CD8-positive, alpha-beta memory T cell (primary cell): ENCODE results near the gene LONP1. TPM values are rescaled to one million over a fixed set of nuclear protein-coding genes. Genes with fewer than 3 reads are reported as not detected.

ENCODE experiments used
- CTCF ChIA-PET: fragments of 350-600 bp; sonication (Branson Sonifier 250); formaldehyde crosslinking; loops from one replicate; lab custom pipeline; 2021; ENCODE audit warnings: antibody characterized with exemption; lab: Charles Lee
- POLR2A ChIA-PET: fragments of 350-600 bp; sonication (Branson Sonifier 250); formaldehyde crosslinking; loops from one replicate; lab custom pipeline; 2021; ENCODE audit warnings: antibody characterized with exemption; lab: Charles Lee
- DNase-seq, 5 donors: peaks; one replicate each; pipeline versions ENCODE4 v3.0.0 to v3.0.0-alpha.2; 2020 to 2022; ENCODE audit warnings: mixed read lengths in 1 of 5
- H3K27ac ChIP-seq: one replicate; pipeline ENCODE4 v1.7.0; 2013; ENCODE audit warnings: low read depth, mild to moderate bottlenecking, low read length, moderate library complexity
- H3K27me3 ChIP-seq: 2 replicates; pipeline ENCODE4 v1.7.0; 2013; ENCODE audit warnings: low read length, mild to moderate bottlenecking; ENCODE audit not compliant: insufficient read depth, poor library complexity, severe bottlenecking
- H3K36me3 ChIP-seq: 2 replicates; pipeline ENCODE4 v1.7.0; 2013; ENCODE audit warnings: mild to moderate bottlenecking, low read length, moderate library complexity; ENCODE audit not compliant: insufficient read depth
- H3K4me1 ChIP-seq: 2 replicates; pipeline ENCODE4 v1.7.0; 2013; ENCODE audit warnings: mild to moderate bottlenecking, low read length, moderate library complexity; ENCODE audit not compliant: insufficient read depth
- H3K4me3 ChIP-seq: 2 replicates; pipeline ENCODE4 v1.7.0; 2013; ENCODE audit warnings: mild to moderate bottlenecking, low read length
- H3K9me3 ChIP-seq: 2 replicates; pipeline ENCODE4 v1.7.0; 2013; ENCODE audit warnings: mild to moderate bottlenecking, low read length
- H3K27ac Mint-ChIP-seq, 8 donors: one replicate each; pipeline ENCODE4 v1.8.0; 2020 to 2021; ENCODE audit warnings: mixed read lengths in 8 of 8, mild to moderate bottlenecking in 6 of 8, inconsistent platforms in 3 of 8, moderate library complexity in 3 of 8
- H3K27me3 Mint-ChIP-seq, 2 donors: one replicate each; pipeline ENCODE4 v1.8.0; 2020 to 2021; ENCODE audit warnings: mixed read lengths in 2 of 2, mild to moderate bottlenecking in 1 of 2, moderate library complexity in 1 of 2
- H3K36me3 Mint-ChIP-seq, 3 donors: one replicate each; pipeline ENCODE4 v1.8.0; 2020 to 2021; ENCODE audit warnings: mixed read lengths in 3 of 3, inconsistent platforms in 1 of 3, mild to moderate bottlenecking in 1 of 3
- H3K4me1 Mint-ChIP-seq, 3 donors: one replicate each; pipeline ENCODE4 v1.8.0; 2020 to 2021; ENCODE audit warnings: mixed read lengths in 3 of 3, inconsistent platforms in 1 of 3, mild to moderate bottlenecking in 1 of 3
- H3K4me3 Mint-ChIP-seq, 7 donors: one replicate each; pipeline ENCODE4 v1.8.0; 2020 to 2021; ENCODE audit warnings: mixed read lengths in 7 of 7, mild to moderate bottlenecking in 6 of 7, moderate library complexity in 4 of 7, inconsistent platforms in 2 of 7
- H3K9me3 Mint-ChIP-seq, 5 donors: one replicate each; pipeline ENCODE4 v1.8.0; 2020 to 2022; ENCODE audit warnings: mixed read lengths in 5 of 5, mild to moderate bottlenecking in 3 of 5, moderate library complexity in 2 of 5, inconsistent platforms in 1 of 5
- polyA plus RNA-seq: library from polyadenylated mRNA; unstranded; fragments of 300-500 nt; fragmentation: Illumina TruSeq; gene quantifications from one replicate; pipeline ENCODE4 v1.2.3, GENCODE V29; 2021
- total RNA-seq, 2 experiments: library from RNA; stranded (reverse); gene quantifications; one replicate each; pipeline ENCODE4 v1.2.3, GENCODE V29; 2021

Gene LONP1, protein sequence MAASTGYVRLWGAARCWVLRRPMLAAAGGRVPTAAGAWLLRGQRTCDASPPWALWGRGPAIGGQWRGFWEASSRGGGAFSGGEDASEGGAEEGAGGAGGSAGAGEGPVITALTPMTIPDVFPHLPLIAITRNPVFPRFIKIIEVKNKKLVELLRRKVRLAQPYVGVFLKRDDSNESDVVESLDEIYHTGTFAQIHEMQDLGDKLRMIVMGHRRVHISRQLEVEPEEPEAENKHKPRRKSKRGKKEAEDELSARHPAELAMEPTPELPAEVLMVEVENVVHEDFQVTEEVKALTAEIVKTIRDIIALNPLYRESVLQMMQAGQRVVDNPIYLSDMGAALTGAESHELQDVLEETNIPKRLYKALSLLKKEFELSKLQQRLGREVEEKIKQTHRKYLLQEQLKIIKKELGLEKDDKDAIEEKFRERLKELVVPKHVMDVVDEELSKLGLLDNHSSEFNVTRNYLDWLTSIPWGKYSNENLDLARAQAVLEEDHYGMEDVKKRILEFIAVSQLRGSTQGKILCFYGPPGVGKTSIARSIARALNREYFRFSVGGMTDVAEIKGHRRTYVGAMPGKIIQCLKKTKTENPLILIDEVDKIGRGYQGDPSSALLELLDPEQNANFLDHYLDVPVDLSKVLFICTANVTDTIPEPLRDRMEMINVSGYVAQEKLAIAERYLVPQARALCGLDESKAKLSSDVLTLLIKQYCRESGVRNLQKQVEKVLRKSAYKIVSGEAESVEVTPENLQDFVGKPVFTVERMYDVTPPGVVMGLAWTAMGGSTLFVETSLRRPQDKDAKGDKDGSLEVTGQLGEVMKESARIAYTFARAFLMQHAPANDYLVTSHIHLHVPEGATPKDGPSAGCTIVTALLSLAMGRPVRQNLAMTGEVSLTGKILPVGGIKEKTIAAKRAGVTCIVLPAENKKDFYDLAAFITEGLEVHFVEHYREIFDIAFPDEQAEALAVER
- 100 to 1,000 TPM; 179 to 204 TPM for total RNA-seq
- 36.0 TPM for polyA plus RNA-seq

DNA sequence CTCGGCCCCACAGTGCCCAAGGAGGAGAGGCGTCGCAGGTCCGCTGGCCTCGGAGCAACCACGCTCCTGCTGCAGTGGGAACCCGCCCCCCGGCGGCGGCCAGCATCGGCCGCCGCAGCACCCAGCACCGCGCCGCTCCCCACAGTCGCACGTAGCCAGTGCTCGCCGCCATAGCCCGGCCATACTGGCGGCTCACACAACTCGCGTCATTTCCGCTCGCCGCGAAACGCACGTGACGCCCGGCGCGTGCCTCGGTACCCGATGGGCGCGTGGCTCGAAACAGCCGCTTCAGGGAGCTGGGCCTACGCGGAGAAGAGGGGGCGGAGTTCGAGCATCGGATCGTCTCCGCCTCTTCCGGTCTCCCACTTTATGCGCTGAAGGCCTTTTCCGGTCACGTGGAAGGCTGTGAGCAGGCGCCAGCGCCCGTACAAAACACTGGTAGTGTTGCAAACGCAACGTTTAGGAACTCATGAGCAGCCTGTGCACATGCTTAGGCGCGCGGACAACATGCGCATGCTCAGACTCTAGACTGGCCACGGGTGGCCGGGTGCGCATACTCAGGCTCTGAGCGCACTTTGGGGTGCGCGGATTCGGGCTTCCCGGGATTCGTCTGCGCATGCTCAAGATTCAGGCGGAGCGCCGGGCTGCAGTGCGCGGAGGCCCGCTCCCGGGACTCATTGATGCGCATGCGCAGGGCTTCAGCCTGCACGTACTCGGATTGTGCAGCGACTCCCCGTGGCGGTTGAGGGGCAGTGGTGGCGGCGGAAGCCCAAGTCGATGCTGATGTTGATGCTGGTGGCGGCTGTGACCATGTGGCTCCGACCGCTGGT, at the start of gene LONP1, which contains the start of gene CATSPERD:
TSS of gene LONP1 (minus strand) at position 186 of the 830 bp plus-strand sequence. CDS start at position 172, 14 bp downstream.
TSS of gene CATSPERD (plus strand) at position 677 of the 830 bp plus-strand sequence. CDS start at position 778, 101 bp downstream.
- H3K36me3 ChIP-seq: peaks cover 3% of the 10 kb centered on the region
- H3K9me3 ChIP-seq: no peaks in the 10 kb centered on the region
- CTCF ChIA-PET: interaction anchor here (0.6 to 4.5 kb wide), 8 partner anchors 11 to 84 kb away, joined by 3 to 47 read pairs (median 4); partner anchors contain the start of genes DUS3L and RPL36
- H3K27me3 ChIP-seq: no peaks in the 10 kb centered on the region
- peak within 1 kb of the TSS; percentile 93 for H3K4me3 ChIP-seq
- Mint-ChIP-seq H3K4me1 (peaks cover 21 to 32% (median 28%) of the 10 kb centered on the region in 3 donors), H3K9me3 (no peaks in the 10 kb centered on the region), H3K36me3 (peaks cover 0 to 14% (median 0%) of the 10 kb centered on the region in 3 donors), H3K27me3 (peaks cover 0 to 5% of the 10 kb centered on the region in 2 donors), H3K27ac (peak within 1 kb of the TSS; percentile 93 to 98 (median 95)), H3K4me3 (peak within 1 kb of the TSS; percentile 89 to 96 (median 92))
- peaks cover 22% of the 10 kb centered on the region for H3K4me1 ChIP-seq
- peak within 1 kb of the TSS; percentile 91 for H3K27ac ChIP-seq
- DNase-seq: peak; percentile 96 to 99 (median 99)
- POLR2A ChIA-PET: interaction anchor here (0.5 to 2.0 kb wide), 5 partner anchors 27 to 395 kb away, joined by 3 to 28 read pairs (median 7); partner anchors contain the start of genes RPL36, SAFB, SAFB2 and VMAC

DNA sequence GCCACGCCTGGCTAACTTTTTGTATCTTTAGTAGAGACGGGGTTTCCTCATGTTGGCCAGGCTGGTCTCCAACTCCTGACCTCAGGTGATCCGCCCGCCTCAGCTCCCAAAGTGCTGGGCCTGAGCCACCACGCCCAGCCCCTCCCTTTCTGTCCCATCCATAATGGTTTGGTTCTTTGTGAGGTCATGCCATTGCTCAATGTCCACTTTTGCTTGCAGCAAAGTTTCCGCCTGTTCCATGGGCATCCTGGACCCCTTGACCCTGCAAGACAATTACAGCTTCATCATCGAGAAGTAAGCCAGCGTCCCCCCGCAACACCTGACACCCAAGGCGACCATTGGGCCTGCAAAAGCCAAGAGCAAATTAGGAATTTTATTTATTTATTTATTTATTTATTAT, 48.0 kb upstream of the LONP1 start:
- no peak for DNase-seq
- no peaks in the 10 kb centered on the region for H3K9me3 ChIP-seq
- no peak overlapping the region for H3K27ac ChIP-seq
- no peaks in the 10 kb centered on the region for H3K4me1 Mint-ChIP-seq
- no peak overlapping the region for H3K4me3 Mint-ChIP-seq
- POLR2A ChIA-PET: no interaction called here
- peaks cover 0 to 6% of the 10 kb centered on the region in 2 donors for H3K27me3 Mint-ChIP-seq
- no peaks in the 10 kb centered on the region for H3K36me3 Mint-ChIP-seq
- no peak overlapping the region for H3K4me3 ChIP-seq
- no peaks in the 10 kb centered on the region for H3K4me1 ChIP-seq
- H3K27ac Mint-ChIP-seq: no peak overlapping the region
- no peaks in the 10 kb centered on the region for H3K27me3 ChIP-seq
- no peaks in the 10 kb centered on the region for H3K36me3 ChIP-seq
- H3K9me3 Mint-ChIP-seq: no peaks in the 10 kb centered on the region
- CTCF ChIA-PET: no interaction called here

DNA sequence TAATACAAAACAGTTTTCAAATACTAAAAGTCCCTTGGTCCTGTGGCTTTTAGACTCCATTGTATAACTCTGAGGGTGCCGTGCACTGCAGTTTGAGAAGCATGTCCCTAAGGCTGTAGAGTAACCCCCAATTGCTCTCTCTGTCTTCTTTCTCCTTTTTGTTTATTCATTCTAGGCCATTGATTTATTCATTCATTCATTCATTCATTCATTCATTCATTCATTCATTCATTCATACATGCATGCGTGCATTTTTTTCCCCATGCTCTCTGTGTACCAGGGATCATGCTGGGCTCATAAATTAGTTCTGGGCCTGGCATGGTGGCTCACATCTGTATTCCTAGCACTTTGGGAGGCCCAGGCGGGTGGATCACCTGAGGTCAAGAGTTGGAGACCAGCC, 45.3 kb upstream of the LONP1 start:
- no peak overlapping the region for H3K4me3 Mint-ChIP-seq
- no peaks in the 10 kb centered on the region for H3K4me1 ChIP-seq

DNA sequence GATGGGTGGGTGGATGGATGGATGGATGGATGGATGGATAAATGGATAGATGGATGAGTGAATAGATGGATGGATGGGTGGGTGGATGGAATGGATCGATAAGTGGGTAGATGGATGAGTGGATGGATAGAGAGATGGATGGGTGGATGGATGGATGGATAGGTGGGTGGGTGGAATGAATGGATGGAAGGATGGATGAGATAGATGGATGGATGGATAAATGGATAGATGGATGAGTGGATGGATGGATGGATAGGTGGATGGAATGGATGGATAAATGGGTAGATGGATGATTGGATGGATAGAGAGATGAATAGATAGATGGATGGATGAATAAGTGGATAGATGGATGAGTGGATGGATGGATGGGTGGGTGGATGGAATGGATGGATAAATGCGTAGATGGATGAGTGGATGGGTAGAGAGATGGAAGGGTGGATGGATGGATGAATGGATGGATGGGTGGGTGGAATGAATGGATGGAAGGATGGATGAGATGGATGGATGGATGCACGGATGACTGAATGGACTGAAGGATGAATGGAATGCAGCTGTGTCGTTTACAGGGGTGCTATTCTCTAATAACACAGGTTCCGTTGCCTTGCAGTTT, 42.8 kb upstream of the LONP1 start:
- no peak overlapping the region for H3K27ac Mint-ChIP-seq
- no peak overlapping the region for H3K4me3 Mint-ChIP-seq
- ChIA-PET CTCF (no interaction called here), POLR2A (no interaction called here)
- H3K36me3 Mint-ChIP-seq: no peaks in the 10 kb centered on the region
- peaks cover 2 to 4% of the 10 kb centered on the region in 2 donors for H3K27me3 Mint-ChIP-seq
- Histone ChIP-seq H3K27ac (no peak overlapping the region), H3K27me3 (no peaks in the 10 kb centered on the region), H3K4me3 (no peak overlapping the region), H3K36me3 (no peaks in the 10 kb centered on the region), H3K9me3 (no peaks in the 10 kb centered on the region), H3K4me1 (no peaks in the 10 kb centered on the region)
- no peak for DNase-seq
- no peaks in the 10 kb centered on the region for H3K9me3 Mint-ChIP-seq
- H3K4me1 Mint-ChIP-seq: no peaks in the 10 kb centered on the region

More for the DNA sequence above, 45.3 kb upstream of the LONP1 start:
- H3K36me3 ChIP-seq: no peaks in the 10 kb centered on the region
- no peak overlapping the region for H3K27ac ChIP-seq
- H3K9me3 ChIP-seq: no peaks in the 10 kb centered on the region
- Mint-ChIP-seq H3K9me3 (no peaks in the 10 kb centered on the region), H3K36me3 (no peaks in the 10 kb centered on the region), H3K4me1 (no peaks in the 10 kb centered on the region), H3K27ac (no peak overlapping the region), H3K27me3 (peaks cover 3 to 4% of the 10 kb centered on the region in 2 donors)
- H3K27me3 ChIP-seq: no peaks in the 10 kb centered on the region
- ChIA-PET CTCF (no interaction called here), POLR2A (no interaction called here)
- H3K4me3 ChIP-seq: no peak overlapping the region
- no peak for DNase-seq

DNA sequence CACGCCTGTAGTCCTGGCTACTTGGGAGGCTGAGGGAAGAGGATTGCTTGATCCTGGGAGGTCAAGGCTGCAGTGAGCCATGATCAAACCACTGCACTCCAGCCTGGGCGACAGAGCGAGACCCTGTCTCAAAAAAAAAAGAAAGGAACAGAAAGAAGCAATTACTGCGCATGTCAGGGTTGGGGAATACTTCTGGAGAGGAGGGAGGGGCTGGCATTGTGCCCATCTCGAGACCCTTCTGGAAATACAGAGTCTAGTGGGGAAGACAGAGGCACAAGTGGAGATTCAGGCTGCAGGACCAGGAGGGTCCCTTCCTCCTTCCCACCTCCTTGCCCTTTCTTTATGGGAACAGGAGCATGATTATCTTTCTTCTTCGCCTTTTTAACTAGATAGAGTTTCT, 33.8 kb upstream of the LONP1 start:
- Histone ChIP-seq H3K27me3 (no peaks in the 10 kb centered on the region), H3K36me3 (no peaks in the 10 kb centered on the region), H3K4me1 (no peaks in the 10 kb centered on the region), H3K9me3 (no peaks in the 10 kb centered on the region), H3K4me3 (no peak overlapping the region), H3K27ac (no peak overlapping the region)
- H3K27ac Mint-ChIP-seq: peak overlapping the region in 1 of 8 donors; percentile 50
- peaks cover 9 to 10% of the 10 kb centered on the region in 2 donors for H3K27me3 Mint-ChIP-seq
- CTCF ChIA-PET: no interaction called here
- no peaks in the 10 kb centered on the region for H3K9me3 Mint-ChIP-seq
- H3K4me1 Mint-ChIP-seq: no peaks in the 10 kb centered on the region
- no peak overlapping the region for H3K4me3 Mint-ChIP-seq
- POLR2A ChIA-PET: no interaction called here
- no peak for DNase-seq
- no peaks in the 10 kb centered on the region for H3K36me3 Mint-ChIP-seq

DNA sequence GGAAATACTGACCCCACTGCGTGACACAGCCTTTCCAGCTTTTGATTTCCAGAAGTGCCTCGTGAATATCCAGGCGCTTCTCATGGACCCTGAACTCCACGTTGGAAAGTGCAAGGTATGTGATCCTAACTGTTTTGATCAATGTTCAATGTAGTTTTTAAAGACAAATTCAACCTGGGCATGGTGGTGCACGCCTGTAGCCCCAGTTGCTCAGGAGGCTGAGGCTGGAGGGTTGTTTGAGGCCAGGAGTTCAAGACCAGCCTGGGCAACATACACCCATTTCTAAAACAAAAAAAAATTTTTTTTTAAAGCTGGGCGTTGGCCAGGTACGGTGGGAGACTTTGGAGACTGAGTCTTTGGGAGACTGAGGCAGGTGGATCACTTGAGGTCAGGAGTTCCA, 31.8 kb upstream of the LONP1 start:
- no peaks in the 10 kb centered on the region for H3K4me1 ChIP-seq
- ChIA-PET CTCF (no interaction called here), POLR2A (no interaction called here)
- H3K9me3 Mint-ChIP-seq: no peaks in the 10 kb centered on the region
- H3K4me3 ChIP-seq: no peak overlapping the region
- no peak for DNase-seq
- H3K36me3 Mint-ChIP-seq: no peaks in the 10 kb centered on the region
- no peaks in the 10 kb centered on the region for H3K9me3 ChIP-seq
- peaks cover 8 to 16% of the 10 kb centered on the region in 2 donors for H3K27me3 Mint-ChIP-seq
- no peaks in the 10 kb centered on the region for H3K36me3 ChIP-seq
- H3K4me1 Mint-ChIP-seq: no peaks in the 10 kb centered on the region
- no peak overlapping the region for H3K4me3 Mint-ChIP-seq
- H3K27me3 ChIP-seq: no peaks in the 10 kb centered on the region
- no peak overlapping the region for H3K27ac Mint-ChIP-seq
- H3K27ac ChIP-seq: no peak overlapping the region

DNA sequence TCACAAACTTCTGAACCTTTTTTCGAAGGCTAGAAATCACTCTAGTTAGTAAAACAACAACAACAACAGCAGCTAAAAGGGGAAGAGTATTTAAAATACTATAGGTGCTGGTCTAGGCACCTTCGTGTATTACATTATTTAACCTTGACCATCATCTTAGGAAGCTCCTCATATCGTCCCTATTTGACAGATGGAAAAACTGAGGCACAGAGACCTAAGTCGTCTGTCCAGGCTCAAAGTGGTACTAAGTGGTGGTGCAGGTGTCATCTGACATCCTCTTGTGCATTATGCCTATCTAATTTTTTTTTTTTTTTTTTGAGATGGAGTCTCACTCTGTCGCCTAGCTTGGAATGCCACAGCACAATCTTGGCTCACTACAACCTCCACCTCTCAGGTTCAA, 29.6 kb upstream of the LONP1 start:
- POLR2A ChIA-PET: no interaction called here
- Histone ChIP-seq H3K9me3 (no peaks in the 10 kb centered on the region), H3K4me1 (no peaks in the 10 kb centered on the region), H3K27me3 (no peaks in the 10 kb centered on the region), H3K27ac (no peak overlapping the region), H3K36me3 (no peaks in the 10 kb centered on the region), H3K4me3 (no peak overlapping the region)
- Mint-ChIP-seq H3K36me3 (no peaks in the 10 kb centered on the region), H3K9me3 (no peaks in the 10 kb centered on the region), H3K27me3 (peaks cover 6 to 16% of the 10 kb centered on the region in 2 donors), H3K27ac (no peak overlapping the region), H3K4me1 (no peaks in the 10 kb centered on the region), H3K4me3 (no peak overlapping the region)
- DNase-seq: no peak
- CTCF ChIA-PET: interaction anchor here (1.1 kb wide), 1 partner anchor 29 kb away, joined by 4 read pairs; the partner anchor contains the start of gene CATSPERD
